B cell (primary cell): ENCODE measurements around the gene NT5C1B. TPM values are rescaled to one million over a fixed set of nuclear protein-coding genes. Genes with fewer than 3 reads are reported as not detected.

Experiments
- ATAC-seq: fragments of 200-7000 bp; cut with Tn5 transposase; one replicate; pipeline ENCODE4 v1.10.0; 2021; ENCODE audit warnings: low read depth, mild to moderate bottlenecking, moderate number of reproducible peaks, moderate library complexity
- CTCF ChIA-PET: fragments of 350-600 bp; sonication (Branson Sonifier 250); formaldehyde crosslinking; loops from one replicate; lab custom pipeline; 2021; ENCODE audit warnings: antibody characterized with exemption, inconsistent platforms; lab: Charles Lee
- POLR2A ChIA-PET: fragments of 350-600 bp; sonication (Branson Sonifier 250); formaldehyde crosslinking; loops from one replicate; lab custom pipeline; 2021; ENCODE audit warnings: antibody characterized with exemption; lab: Charles Lee
- DNase-seq: peaks from one replicate; pipeline ENCODE4 v3.0.0; 2013
- H2AFZ ChIP-seq: 2 replicates; pipeline ENCODE4 v1.6.1; 2012; ENCODE audit warnings: mild to moderate bottlenecking, low read depth, low read length; ENCODE audit not compliant: insufficient read depth, poor library complexity, severe bottlenecking
- H3K27ac ChIP-seq, 2 donors: 1 replicate in 1 of 2; 2 replicates in 1 of 2; pipeline ENCODE4 v1.5.1; 2012 to 2013; ENCODE audit warnings: low read length in 2 of 2, mild to moderate bottlenecking in 2 of 2, moderate library complexity in 1 of 2
- H3K27me3 ChIP-seq, 4 experiments: fragments of 200-600 bp in 1 of 4; sonication (generic) in 1 of 4; replicated peaks in 1 of 4; 1 replicate in 2 of 4; 2 replicates in 2 of 4; pipeline versions ENCODE4 v1.6.1 to v1.7.0; 2013 to 2016; ENCODE audit warnings: low read length in 3 of 4, mild to moderate bottlenecking in 2 of 4, mixed read lengths in 1 of 4, moderate library complexity in 1 of 4; ENCODE audit not compliant: insufficient read depth in 4 of 4, control insufficient read depth in 3 of 4; ENCODE audit errors: control extremely low read depth in 1 of 4
- H3K36me3 ChIP-seq, 2 experiments: replicated peaks in 1 of 2; 1 replicate in 1 of 2; 2 replicates in 1 of 2; pipeline versions ENCODE4 v1.6.1 to v1.7.1; 2013; ENCODE audit warnings: low read length in 1 of 2; ENCODE audit not compliant: insufficient read depth in 2 of 2, control insufficient read depth in 1 of 2; ENCODE audit errors: control extremely low read depth in 1 of 2, extremely low read depth in 1 of 2
- H3K4me1 ChIP-seq, 2 donors: fragments of 200-600 bp in 1 of 2; sonication (generic) in 1 of 2; 1 replicate in 1 of 2; 2 replicates in 1 of 2; pipeline versions ENCODE4 v1.5.1 to v1.6.1; 2013 to 2017; ENCODE audit warnings: low read length in 2 of 2; ENCODE audit not compliant: control insufficient read depth in 2 of 2, insufficient read depth in 2 of 2
- H3K4me2 ChIP-seq: replicated peaks from 2 replicates; pipeline ENCODE3; 2012; ENCODE audit warnings: mild to moderate bottlenecking, low read depth, low read length; ENCODE audit not compliant: poor library complexity, severe bottlenecking
- H3K4me3 ChIP-seq, 5 experiments: fragments of 200-600 bp in 1 of 5; sonication (generic) in 1 of 5; 1 replicate in 3 of 5; 2 replicates in 2 of 5; pipeline versions ENCODE4 v1.5.1 to v1.7.0; 2011 to 2016; ENCODE audit warnings: low read length in 4 of 5, mild to moderate bottlenecking in 4 of 5, low read depth in 2 of 5, control low read depth in 1 of 5, moderate library complexity in 1 of 5; ENCODE audit not compliant: insufficient read depth in 1 of 5; ENCODE audit errors: control extremely low read depth in 1 of 5, extremely low read depth in 1 of 5
- H3K79me2 ChIP-seq: fragments of 200-600 bp; sonication (generic); one replicate; pipeline ENCODE4 v1.6.0; 2016; ENCODE audit warnings: low read length; ENCODE audit not compliant: control insufficient read depth, insufficient read depth
- H3K9ac ChIP-seq: fragments of 200-600 bp; sonication (generic); 2 replicates; pipeline ENCODE4 v1.6.1; 2017; ENCODE audit warnings: mild to moderate bottlenecking, low read length, moderate library complexity
- H3K9me3 ChIP-seq, 3 donors: one replicate each; pipeline versions ENCODE4 v1.6.1 to v1.7.1; 2013; ENCODE audit warnings: low read length in 2 of 3; ENCODE audit not compliant: control insufficient read depth in 2 of 3, insufficient read depth in 1 of 3; ENCODE audit errors: control extremely low read depth in 1 of 3
- H4K20me1 ChIP-seq: 2 replicates; pipeline ENCODE4 v1.6.0; 2012; ENCODE audit warnings: mild to moderate bottlenecking, low read length; ENCODE audit not compliant: insufficient read depth, control insufficient read depth, poor library complexity, severe bottlenecking
- H3K27ac Mint-ChIP-seq: one replicate; pipeline ENCODE4 v1.8.0; 2021; ENCODE audit warnings: mixed read lengths
- H3K27me3 Mint-ChIP-seq: one replicate; pipeline ENCODE4 v1.8.0; 2021; ENCODE audit warnings: mixed read lengths
- H3K4me1 Mint-ChIP-seq: one replicate; pipeline ENCODE4 v1.8.0; 2021; ENCODE audit warnings: mixed read lengths
- H3K4me3 Mint-ChIP-seq: one replicate; pipeline ENCODE4 v1.8.0; 2021; ENCODE audit warnings: mixed read lengths
- H3K9me3 Mint-ChIP-seq: one replicate; pipeline ENCODE4 v1.8.0; 2022; ENCODE audit warnings: mixed read lengths; ENCODE audit not compliant: insufficient read depth
- EZH2 ChIP-seq: IDR thresholded peaks from 2 replicates; pipeline ENCODE4 v1.6.1; 2012; ENCODE audit warnings: borderline replicate concordance, low read depth, mild to moderate bottlenecking, moderate library complexity, low read length; ENCODE audit not compliant: insufficient read depth, poor library complexity, severe bottlenecking
- WGBS: methylation state at CpG from one replicate; pipeline ENCODE4 v1.1.5; 2013; ENCODE audit warnings: missing lambda C conversion rate; ENCODE audit not compliant: insufficient coverage; 5-methylcytosine and 5-hydroxymethylcytosine counted together
- intact Hi-C: fragments of 100-400 bp; cut with micrococcal nuclease; formaldehyde crosslinking; loops from one replicate; pipeline ENCODE4 v1.10.0; 2022
- polyA plus RNA-seq: library from polyadenylated mRNA; depleted of rRNA; stranded (reverse); fragments of >200 nt; gene quantifications from 2 replicates; pipeline ENCODE4 v1.2.3, GENCODE V29; 2012
- total RNA-seq, 2 donors: library from RNA; stranded (reverse); fragments of 120-200 nt in 1 of 2; gene quantifications; 1 replicate in 1 of 2; 2 replicates in 1 of 2; pipeline versions ENCODE4 v1.2.3 to v1.2.4, GENCODE V29; 2013 to 2022
- TF ChIP-seq, protein P1 (sequence below): fragments of 200-600 bp; IDR thresholded peaks from one replicate; pipeline ENCODE4 v1.8.0; 2022; ENCODE audit warnings: antibody characterized with exemption, mild to moderate bottlenecking

The NT5C1B gene
- total and polyA plus RNA-seq, 2 donors (not counting 1 experiment from before 2014, with no cell fraction given), result not detected

DNA sequence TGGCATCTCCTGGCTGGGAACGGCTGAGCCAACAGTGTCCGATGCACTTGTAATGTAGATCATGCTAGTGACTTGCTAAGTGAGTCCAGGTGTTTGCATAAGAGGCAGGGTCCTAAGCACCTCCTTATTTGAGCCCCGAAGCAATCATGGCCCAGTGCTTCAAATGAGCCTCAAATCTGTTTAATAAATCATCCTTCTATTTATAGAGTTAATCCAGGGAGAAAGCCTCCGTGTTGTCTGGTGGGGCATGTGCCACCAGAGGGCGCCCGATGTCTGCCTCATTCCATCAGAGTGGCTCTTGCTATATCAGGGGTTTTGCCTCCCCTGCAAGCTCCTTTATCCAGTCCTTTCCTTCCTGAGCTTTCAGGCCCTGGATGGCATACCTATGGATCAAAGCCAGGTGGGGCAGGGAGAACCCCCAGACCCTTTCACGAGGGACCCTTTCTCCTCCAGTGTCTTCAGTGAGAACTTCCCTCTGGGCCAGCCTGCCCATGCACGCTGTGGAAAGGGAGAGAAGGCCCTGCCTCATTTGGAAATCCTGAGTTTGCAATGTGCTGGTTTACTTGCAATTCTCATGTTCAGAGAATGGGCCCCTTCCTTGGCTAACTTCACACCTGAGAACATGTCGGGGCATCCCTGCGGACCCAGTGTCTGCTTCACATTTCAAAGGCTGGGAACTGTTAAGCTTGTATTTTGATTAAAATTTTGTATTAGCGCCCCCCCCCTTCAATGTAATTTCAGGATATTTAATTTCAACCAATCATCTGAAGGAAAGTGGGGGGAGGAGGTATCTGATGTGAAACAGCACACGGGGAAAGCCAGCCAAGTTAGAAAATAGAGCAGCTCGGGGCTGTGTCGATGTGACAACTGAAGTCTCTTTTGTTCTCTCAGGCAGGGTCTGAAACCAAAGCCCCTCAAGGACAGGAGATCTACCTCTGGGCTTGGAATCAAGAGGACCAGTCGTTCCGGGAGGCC lies 68.6 kb downstream of the NT5C1B start:
- intact Hi-C loops, result loop anchor here (5.0 kb wide), 1 partner anchor 232 kb away; no protein-coding TSS in a partner anchor
- DNase-seq, result peak; percentile 71
- H3K4me1 ChIP-seq, result no peaks in the 10 kb centered on the region
- H2AFZ ChIP-seq, result no peak overlapping the region
- 58% methylated on average over 11 of the region's 16 CpGs for WGBS
- Mint-ChIP-seq H3K9me3 (no peaks in the 10 kb centered on the region), H3K4me3 (no peak overlapping the region), H3K27me3 (peaks cover 22% of the 10 kb centered on the region), H3K4me1 (no peaks in the 10 kb centered on the region), H3K27ac (no peak overlapping the region)
- H4K20me1 ChIP-seq, result no peaks in the 10 kb centered on the region
- no peak overlapping the region for H3K4me3 ChIP-seq
- H3K9ac ChIP-seq, result no peak overlapping the region
- peaks cover 0 to 13% (median 2%) of the 10 kb centered on the region in 4 experiments for H3K27me3 ChIP-seq
- no peaks in the 10 kb centered on the region for H3K9me3 ChIP-seq
- H3K27ac ChIP-seq, result no peak overlapping the region
- no peaks in the 10 kb centered on the region for H3K36me3 ChIP-seq
- ChIA-PET POLR2A (interaction anchor here (0.6 kb wide), 1 partner anchor 1343 kb away, joined by 7 read pairs; no protein-coding TSS in a partner anchor), CTCF (interaction anchor here (0.5 to 6.5 kb wide), 31 partner anchors 8 to 1558 kb away, joined by 3 to 103 read pairs (median 4); partner anchors contain the start of gene RDH14)
- H3K4me2 ChIP-seq, result no peak overlapping the region
- ATAC-seq, result peak; percentile 53
- no peaks in the 10 kb centered on the region for H3K79me2 ChIP-seq
- TF ChIP-seq EZH2, result no peak
- TF ChIP-seq, protein P1, sequence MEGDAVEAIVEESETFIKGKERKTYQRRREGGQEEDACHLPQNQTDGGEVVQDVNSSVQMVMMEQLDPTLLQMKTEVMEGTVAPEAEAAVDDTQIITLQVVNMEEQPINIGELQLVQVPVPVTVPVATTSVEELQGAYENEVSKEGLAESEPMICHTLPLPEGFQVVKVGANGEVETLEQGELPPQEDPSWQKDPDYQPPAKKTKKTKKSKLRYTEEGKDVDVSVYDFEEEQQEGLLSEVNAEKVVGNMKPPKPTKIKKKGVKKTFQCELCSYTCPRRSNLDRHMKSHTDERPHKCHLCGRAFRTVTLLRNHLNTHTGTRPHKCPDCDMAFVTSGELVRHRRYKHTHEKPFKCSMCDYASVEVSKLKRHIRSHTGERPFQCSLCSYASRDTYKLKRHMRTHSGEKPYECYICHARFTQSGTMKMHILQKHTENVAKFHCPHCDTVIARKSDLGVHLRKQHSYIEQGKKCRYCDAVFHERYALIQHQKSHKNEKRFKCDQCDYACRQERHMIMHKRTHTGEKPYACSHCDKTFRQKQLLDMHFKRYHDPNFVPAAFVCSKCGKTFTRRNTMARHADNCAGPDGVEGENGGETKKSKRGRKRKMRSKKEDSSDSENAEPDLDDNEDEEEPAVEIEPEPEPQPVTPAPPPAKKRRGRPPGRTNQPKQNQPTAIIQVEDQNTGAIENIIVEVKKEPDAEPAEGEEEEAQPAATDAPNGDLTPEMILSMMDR, result peak; percentile 82
